OCI-M1 (cell line): Measurements from ENCODE around the gene GDPD5.

Source experiments
- DNase-seq: peaks from one replicate; lab custom pipeline; 2025; lab: John Stamatoyannopoulos, UW

GDPD5 gene

GRCh38 chr11:75399344-75400145 lies 126.2 kb downstream of the GDPD5 start, which contains the start of gene RPS3:
Gene RPS3 (plus strand): TSS chr11:75399518. CDS start chr11:75399548, 30 bp downstream.
- peak; percentile 100 for DNase-seq

- no peak for DNase-seq
These were observed 126.8 kb downstream of the GDPD5 start for GRCh38 chr11:75398906-75399305.

- no peak for DNase-seq
These were observed 131.5 kb downstream of the GDPD5 start for GRCh38 chr11:75394085-75394840.

- DNase-seq, result no peak
These were observed 135.8 kb downstream of the GDPD5 start for GRCh38 chr11:75389925-75390324.

GRCh38 chr11:75389276-75389605 lies 136.5 kb downstream of the GDPD5 start:
- DNase-seq, result no peak

GRCh38 chr11:75388386-75389275 lies 137.1 kb downstream of the GDPD5 start:
- DNase-seq, result peak; percentile 99

GRCh38 chr11:75387736-75388294 lies 137.9 kb downstream of the GDPD5 start:
- DNase-seq, result no peak

GRCh38 chr11:75386942-75387630 lies 138.7 kb downstream of the GDPD5 start:
- DNase-seq, result peak; percentile 66
